D721Med (cell line): ENCODE data around the gene FOXP3.

Experiments
- DNase-seq: peaks from one replicate; pipeline ENCODE4 v3.0.0; 2011; ENCODE audit warnings: low spot score; ENCODE audit not compliant: insufficient read length
- FAIRE-seq: peaks from 2 replicates; lab custom pipeline; 2011; peaks lifted over from hg19 to GRCh38; lab: Jason Lieb, UNC
- CTCF ChIP-seq: IDR thresholded peaks from 2 replicates; pipeline ENCODE4 v1.5.1; 2012; ENCODE audit warnings: mild to moderate bottlenecking, control low read depth; ENCODE audit not compliant: insufficient read depth; ENCODE audit errors: missing control alignments

FOXP3 gene

GRCh38 chrX:49202022-49202421, 62.5 kb downstream of the FOXP3 start:
- no peak for DNase-seq
- TF ChIP-seq CTCF = no peak
- no peak for FAIRE-seq
